MM.1S (cell line): ENCODE measurements around the gene TRPM2.
A peak's percentile ranks its signal among the peaks of the same experiment; 100 is the strongest.

Experiments used
- DNase-seq: peaks from one replicate; pipeline ENCODE4 v3.0.0-alpha.2; 2015
- H2AFZ ChIP-seq: fragments of 300-600 bp; sonication (generic); 2 replicates; pipeline ENCODE4 v1.6.0; 2016; ENCODE audit warnings: antibody characterized with exemption, low read length
- H3F3A ChIP-seq: fragments of 300-600 bp; sonication (generic); 2 replicates; pipeline ENCODE4 v1.6.1; 2016; ENCODE audit warnings: mild to moderate bottlenecking, antibody characterized with exemption, low read length, moderate library complexity, mixed read lengths; ENCODE audit not compliant: insufficient read depth
- H3K27ac ChIP-seq: fragments of 300-600 bp; sonication (generic); 2 replicates; pipeline ENCODE4 v1.5.1; 2016; ENCODE audit warnings: mild to moderate bottlenecking, low read length
- H3K27me3 ChIP-seq: fragments of 300-600 bp; sonication (generic); replicated peaks from 2 replicates; pipeline ENCODE4 v1.6.0; 2016; ENCODE audit warnings: low read length; ENCODE audit not compliant: insufficient read depth
- H3K36me3 ChIP-seq: fragments of 300-600 bp; sonication (generic); replicated peaks from 2 replicates; pipeline ENCODE4 v1.6.1; 2016; ENCODE audit warnings: mild to moderate bottlenecking, low read length, mixed read lengths; ENCODE audit not compliant: insufficient read depth
- H3K4me1 ChIP-seq: fragments of 300-600 bp; sonication (generic); 2 replicates; pipeline ENCODE4 v1.6.1; 2016; ENCODE audit warnings: low read length, mixed read lengths
- H3K4me2 ChIP-seq: fragments of 300-600 bp; sonication (generic); 2 replicates; pipeline ENCODE4 v1.6.0; 2016; ENCODE audit warnings: low read depth, low read length
- H3K4me3 ChIP-seq: fragments of 300-600 bp; sonication (generic); 2 replicates; pipeline ENCODE4 v1.5.1; 2016; ENCODE audit warnings: low read length, mixed read lengths
- H3K79me2 ChIP-seq: fragments of 300-600 bp; sonication (generic); 2 replicates; pipeline ENCODE4 v1.6.1; 2016; ENCODE audit warnings: mixed run types, low read length, mixed read lengths
- H3K9ac ChIP-seq: fragments of 300-600 bp; sonication (generic); 2 replicates; pipeline ENCODE4 v1.6.1; 2016; ENCODE audit warnings: low read length, mixed read lengths
- H3K9me2 ChIP-seq: fragments of 300-600 bp; sonication (generic); replicated peaks from 2 replicates; pipeline ENCODE4 v1.6.1; 2016; ENCODE audit warnings: mild to moderate bottlenecking, low read length, mixed read lengths; ENCODE audit not compliant: insufficient read depth
- H3K9me3 ChIP-seq: fragments of 300-600 bp; sonication (generic); replicated peaks from 2 replicates; pipeline ENCODE4 v1.6.1; 2016; ENCODE audit warnings: mild to moderate bottlenecking, low read length, mixed read lengths; ENCODE audit not compliant: insufficient read depth
- H4K20me1 ChIP-seq: fragments of 300-600 bp; sonication (generic); 2 replicates; pipeline ENCODE4 v1.6.1; 2016; ENCODE audit warnings: mild to moderate bottlenecking, low read length, moderate library complexity, mixed read lengths; ENCODE audit not compliant: insufficient read depth
- EZH2 ChIP-seq: fragments of 300-600 bp; sonication (generic); optimal IDR thresholded peaks from 2 replicates; pipeline ENCODE3; 2017; ENCODE audit warnings: low read depth, mild to moderate bottlenecking, antibody characterized with exemption, low read length, mixed read lengths
- EZH2phosphoT487 ChIP-seq: fragments of 300-600 bp; sonication (generic); IDR thresholded peaks from 2 replicates; pipeline ENCODE4 v1.6.1; 2018; ENCODE audit warnings: antibody characterized with exemption, low read length
- TF ChIP-seq, protein P1 (sequence below): fragments of 300-600 bp; sonication (generic); IDR thresholded peaks from 2 replicates; pipeline ENCODE4 v1.5.1; 2016; ENCODE audit warnings: antibody characterized with exemption, low read length, mixed read lengths

TRPM2 gene

DNA sequence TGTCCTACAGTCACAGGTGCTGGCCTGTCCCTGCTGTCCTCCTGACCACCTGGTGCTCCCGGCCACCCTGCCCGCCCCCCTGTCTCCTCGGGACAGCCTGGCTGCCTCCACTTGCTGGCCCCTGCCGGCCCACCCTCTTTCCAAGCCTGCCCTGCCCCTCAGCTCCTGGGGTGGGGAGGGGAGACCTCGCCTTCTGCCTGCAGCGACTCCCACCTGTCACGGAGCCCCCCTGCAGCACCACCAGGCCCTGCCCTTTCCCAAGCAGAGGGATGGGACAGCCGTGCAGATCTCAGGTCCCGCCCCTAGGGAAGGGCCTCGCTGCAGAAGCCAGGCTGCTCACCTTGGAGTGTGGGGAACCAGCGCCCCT lies 109.4 kb downstream of the TRPM2 start:
- Histone ChIP-seq H3K9ac (no peak overlapping the region), H3F3A (no peaks in the 10 kb centered on the region), H3K27me3 (peaks cover 94% of the 10 kb centered on the region), H3K4me2 (no peak overlapping the region), H2AFZ (no peak overlapping the region), H3K9me3 (no peaks in the 10 kb centered on the region), H4K20me1 (no peaks in the 10 kb centered on the region), H3K4me1 (no peaks in the 10 kb centered on the region), H3K36me3 (no peaks in the 10 kb centered on the region), H3K4me3 (no peak overlapping the region), H3K9me2 (no peaks in the 10 kb centered on the region), H3K27ac (no peak overlapping the region), H3K79me2 (no peaks in the 10 kb centered on the region)
- TF ChIP-seq EZH2phosphoT487 = no peak
- TF ChIP-seq EZH2 = no peak
- TF ChIP-seq, protein P1, sequence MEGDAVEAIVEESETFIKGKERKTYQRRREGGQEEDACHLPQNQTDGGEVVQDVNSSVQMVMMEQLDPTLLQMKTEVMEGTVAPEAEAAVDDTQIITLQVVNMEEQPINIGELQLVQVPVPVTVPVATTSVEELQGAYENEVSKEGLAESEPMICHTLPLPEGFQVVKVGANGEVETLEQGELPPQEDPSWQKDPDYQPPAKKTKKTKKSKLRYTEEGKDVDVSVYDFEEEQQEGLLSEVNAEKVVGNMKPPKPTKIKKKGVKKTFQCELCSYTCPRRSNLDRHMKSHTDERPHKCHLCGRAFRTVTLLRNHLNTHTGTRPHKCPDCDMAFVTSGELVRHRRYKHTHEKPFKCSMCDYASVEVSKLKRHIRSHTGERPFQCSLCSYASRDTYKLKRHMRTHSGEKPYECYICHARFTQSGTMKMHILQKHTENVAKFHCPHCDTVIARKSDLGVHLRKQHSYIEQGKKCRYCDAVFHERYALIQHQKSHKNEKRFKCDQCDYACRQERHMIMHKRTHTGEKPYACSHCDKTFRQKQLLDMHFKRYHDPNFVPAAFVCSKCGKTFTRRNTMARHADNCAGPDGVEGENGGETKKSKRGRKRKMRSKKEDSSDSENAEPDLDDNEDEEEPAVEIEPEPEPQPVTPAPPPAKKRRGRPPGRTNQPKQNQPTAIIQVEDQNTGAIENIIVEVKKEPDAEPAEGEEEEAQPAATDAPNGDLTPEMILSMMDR = no peak
- no peak for DNase-seq

DNA sequence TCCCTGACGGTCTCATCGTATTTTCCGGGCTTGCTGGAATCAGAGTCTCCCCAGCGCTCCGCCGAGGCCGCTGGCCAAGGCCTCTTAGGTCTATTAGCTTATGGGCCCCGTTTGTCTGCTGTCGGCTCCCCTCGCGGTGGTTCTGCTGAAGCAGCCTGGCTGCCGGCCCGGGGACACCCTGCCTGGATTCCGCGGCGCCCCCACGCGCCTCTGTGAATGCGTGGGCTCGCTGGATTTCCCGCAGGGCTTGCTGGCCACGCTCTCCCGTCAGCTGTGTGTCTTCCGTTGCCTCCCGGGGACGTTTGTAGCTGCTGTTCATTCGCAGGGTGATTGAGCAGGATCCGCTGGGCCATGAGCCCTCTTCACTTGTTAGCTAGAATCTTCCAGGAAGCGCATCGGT lies 110.3 kb downstream of the TRPM2 start:
- no peaks in the 10 kb centered on the region for H3K9me3 ChIP-seq
- H3K9me2 ChIP-seq = no peaks in the 10 kb centered on the region
- no peak overlapping the region for H3K9ac ChIP-seq
- DNase-seq = no peak
- H3K27ac ChIP-seq = no peak overlapping the region
- TF ChIP-seq EZH2phosphoT487 (no peak), EZH2 (peak; percentile 78)
- H3F3A ChIP-seq = no peaks in the 10 kb centered on the region
- peaks cover 94% of the 10 kb centered on the region for H3K27me3 ChIP-seq
- no peaks in the 10 kb centered on the region for H3K4me1 ChIP-seq
- H3K79me2 ChIP-seq = no peaks in the 10 kb centered on the region
- no peaks in the 10 kb centered on the region for H3K36me3 ChIP-seq
- no peaks in the 10 kb centered on the region for H4K20me1 ChIP-seq
- no peak overlapping the region for H3K4me3 ChIP-seq
- no peak overlapping the region for H2AFZ ChIP-seq
- H3K4me2 ChIP-seq = no peak overlapping the region

DNA sequence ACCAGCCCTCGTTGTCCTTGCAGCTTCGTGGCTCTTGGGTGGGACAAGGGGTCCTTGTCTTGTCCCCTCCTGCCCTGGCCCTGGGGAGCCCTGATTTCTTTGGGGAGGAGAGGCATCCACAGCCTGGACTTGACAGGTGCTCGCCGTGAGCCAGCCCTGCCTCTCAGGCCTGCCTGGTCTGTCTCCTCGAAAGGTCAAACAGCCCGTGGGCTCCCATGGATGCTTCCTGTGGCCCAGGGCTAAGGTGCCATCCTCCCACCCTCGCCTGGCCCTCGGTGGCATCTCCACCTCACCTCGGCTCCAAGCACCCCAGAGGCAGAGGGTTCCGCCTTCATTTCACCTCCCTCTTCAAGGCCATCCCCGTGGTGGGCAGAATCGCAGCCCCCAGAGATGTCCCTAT lies 110.9 kb downstream of the TRPM2 start:
- Histone ChIP-seq H3K4me3 (no peak overlapping the region), H3F3A (no peaks in the 10 kb centered on the region), H3K4me1 (no peaks in the 10 kb centered on the region), H3K27me3 (peaks cover 94% of the 10 kb centered on the region), H3K9me3 (no peaks in the 10 kb centered on the region), H3K9me2 (no peaks in the 10 kb centered on the region), H3K4me2 (no peak overlapping the region), H4K20me1 (no peaks in the 10 kb centered on the region), H3K79me2 (no peaks in the 10 kb centered on the region), H3K9ac (no peak overlapping the region), H3K36me3 (no peaks in the 10 kb centered on the region), H2AFZ (no peak overlapping the region), H3K27ac (no peak overlapping the region)
- TF ChIP-seq EZH2 = no peak
- TF ChIP-seq EZH2phosphoT487 = no peak
- TF ChIP-seq, protein P1 = no peak
- DNase-seq = no peak

DNA sequence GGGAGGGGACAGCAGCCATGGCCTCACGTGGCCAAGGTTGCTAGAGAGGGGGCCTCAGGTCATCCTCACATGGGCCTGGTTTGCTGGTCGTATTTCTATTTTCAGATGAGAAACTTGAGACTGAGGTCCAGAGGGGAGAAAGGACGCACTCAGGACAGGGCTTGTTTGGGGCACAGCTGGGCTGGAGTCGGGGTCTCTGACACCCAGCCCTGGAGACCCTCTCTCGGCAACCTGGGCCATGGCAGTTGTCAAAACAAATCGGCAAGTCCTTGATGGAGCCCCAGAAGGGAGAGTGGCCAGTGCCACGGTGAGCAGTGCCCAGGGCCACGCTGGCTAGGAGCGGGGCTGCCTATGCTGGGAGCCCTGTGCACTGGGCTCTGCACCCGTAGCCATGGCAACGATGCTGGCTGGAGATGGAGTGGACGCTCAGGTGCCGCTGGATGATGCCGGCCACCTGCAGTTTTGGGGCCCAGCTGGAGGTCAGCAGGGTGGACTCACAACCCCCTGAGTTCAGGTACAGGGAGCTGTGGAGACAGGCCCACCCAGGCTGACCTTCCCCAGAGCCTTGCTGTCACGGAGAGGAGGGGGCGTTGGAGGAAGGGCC lies 113.0 kb downstream of the TRPM2 start:
- Histone ChIP-seq H3K79me2 (no peaks in the 10 kb centered on the region), H3K4me2 (no peak overlapping the region), H3K9ac (no peak overlapping the region), H3K9me3 (no peaks in the 10 kb centered on the region), H2AFZ (no peak overlapping the region), H3K36me3 (no peaks in the 10 kb centered on the region), H4K20me1 (no peaks in the 10 kb centered on the region), H3K27ac (no peak overlapping the region), H3K27me3 (peaks cover 82% of the 10 kb centered on the region), H3K4me1 (no peaks in the 10 kb centered on the region), H3K4me3 (no peak overlapping the region), H3K9me2 (no peaks in the 10 kb centered on the region), H3F3A (no peaks in the 10 kb centered on the region)
- no peak for TF ChIP-seq EZH2phosphoT487
- TF ChIP-seq, protein P1 = no peak
- no peak for TF ChIP-seq EZH2
- no peak for DNase-seq
